Measurements from ENCODE around the gene ITGAD.

- TF ChIP-seq POLR2AphosphoS5 (IDR thresholded peaks at IDR 0.05; ENCODE audit: insufficient read depth, low read depth, low read length) (no peak), JUN (IDR thresholded peaks at IDR 0.05; ENCODE audit: borderline replicate concordance, insufficient read depth, insufficient read length, low read depth) (no peak), FOS (IDR thresholded peaks at IDR 0.05; ENCODE audit: borderline replicate concordance, insufficient read depth, low read length) (no peak), POLR2A (IDR thresholded peaks at IDR 0.05; ENCODE audit: low read depth, low read length) (no peak), EZH2 (IDR thresholded peaks at IDR 0.05; ENCODE audit: borderline replicate concordance, low read depth, low read length, severe bottlenecking) (no peak)
- TF ChIP-seq, protein P1, sequence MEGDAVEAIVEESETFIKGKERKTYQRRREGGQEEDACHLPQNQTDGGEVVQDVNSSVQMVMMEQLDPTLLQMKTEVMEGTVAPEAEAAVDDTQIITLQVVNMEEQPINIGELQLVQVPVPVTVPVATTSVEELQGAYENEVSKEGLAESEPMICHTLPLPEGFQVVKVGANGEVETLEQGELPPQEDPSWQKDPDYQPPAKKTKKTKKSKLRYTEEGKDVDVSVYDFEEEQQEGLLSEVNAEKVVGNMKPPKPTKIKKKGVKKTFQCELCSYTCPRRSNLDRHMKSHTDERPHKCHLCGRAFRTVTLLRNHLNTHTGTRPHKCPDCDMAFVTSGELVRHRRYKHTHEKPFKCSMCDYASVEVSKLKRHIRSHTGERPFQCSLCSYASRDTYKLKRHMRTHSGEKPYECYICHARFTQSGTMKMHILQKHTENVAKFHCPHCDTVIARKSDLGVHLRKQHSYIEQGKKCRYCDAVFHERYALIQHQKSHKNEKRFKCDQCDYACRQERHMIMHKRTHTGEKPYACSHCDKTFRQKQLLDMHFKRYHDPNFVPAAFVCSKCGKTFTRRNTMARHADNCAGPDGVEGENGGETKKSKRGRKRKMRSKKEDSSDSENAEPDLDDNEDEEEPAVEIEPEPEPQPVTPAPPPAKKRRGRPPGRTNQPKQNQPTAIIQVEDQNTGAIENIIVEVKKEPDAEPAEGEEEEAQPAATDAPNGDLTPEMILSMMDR (IDR thresholded peaks at IDR 0.05; ENCODE audit: extremely low read depth in 1 of 2, insufficient read depth in 1 of 2, low read depth in 1 of 2, low read length in 2 of 2), result no peak
- TF ChIP-seq, protein P2, sequence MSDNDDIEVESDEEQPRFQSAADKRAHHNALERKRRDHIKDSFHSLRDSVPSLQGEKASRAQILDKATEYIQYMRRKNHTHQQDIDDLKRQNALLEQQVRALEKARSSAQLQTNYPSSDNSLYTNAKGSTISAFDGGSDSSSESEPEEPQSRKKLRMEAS (IDR thresholded peaks at IDR 0.05; ENCODE audit: insufficient read depth, insufficient read length), result no peak
Measured at GRCh38 chr16:31388535-31388934, 4.6 kb upstream of the ITGAD start.

All from endothelial cell of umbilical vein (primary cell).